GM23338 (cell line): Measurements from ENCODE around the gene GRHL3. TPM values are rescaled to one million over a fixed set of nuclear protein-coding genes. Genes with fewer than 3 reads are reported as not detected.

ENCODE experiments used
- ATAC-seq: fragments of 200-7000 bp; cut with Tn5 transposase; 3 replicates; pipeline ENCODE4 v1.9.1; 2020
- DNase-seq: peaks from one replicate; pipeline ENCODE4 v3.0.0-alpha.2; 2015; ENCODE audit warnings: low spot score
- H2AFZ ChIP-seq: fragments of 200-600 bp; sonication (generic); 2 replicates; pipeline ENCODE4 v1.8.0; 2016; ENCODE audit warnings: antibody characterized with exemption, mild to moderate bottlenecking, moderate library complexity
- H3F3A ChIP-seq: fragments of 200-600 bp; sonication (generic); replicated peaks from 2 replicates; pipeline ENCODE4 v1.8.0; 2017; ENCODE audit warnings: antibody characterized with exemption, mixed run types, low read depth
- H3K27ac ChIP-seq: fragments of 200-600 bp; sonication (generic); 2 replicates; pipeline ENCODE4 v1.6.1; 2016; ENCODE audit warnings: low read depth
- H3K27me3 ChIP-seq: fragments of 200-600 bp; sonication (generic); 2 replicates; pipeline ENCODE4 v1.8.0; 2016; ENCODE audit warnings: mild to moderate bottlenecking, mixed run types, moderate library complexity; ENCODE audit not compliant: insufficient read depth
- H3K36me3 ChIP-seq: fragments of 200-600 bp; sonication (generic); 2 replicates; pipeline ENCODE4 v1.8.0; 2016; ENCODE audit warnings: mild to moderate bottlenecking; ENCODE audit not compliant: insufficient read depth
- H3K4me1 ChIP-seq: fragments of 200-600 bp; sonication (generic); 2 replicates; pipeline ENCODE4 v1.8.0; 2016; ENCODE audit warnings: mild to moderate bottlenecking, moderate library complexity; ENCODE audit not compliant: insufficient read depth
- H3K4me2 ChIP-seq: fragments of 200-600 bp; sonication (generic); 2 replicates; pipeline ENCODE4 v1.7.1; 2017; ENCODE audit warnings: mixed run types
- H3K4me3 ChIP-seq: fragments of 200-600 bp; sonication (generic); 2 replicates; pipeline ENCODE4 v1.6.1; 2016; ENCODE audit warnings: mixed run types
- H3K79me2 ChIP-seq: fragments of 200-600 bp; sonication (generic); replicated peaks from 2 replicates; pipeline ENCODE4 v1.8.0; 2017; ENCODE audit warnings: mild to moderate bottlenecking; ENCODE audit not compliant: insufficient read depth
- H3K9me2 ChIP-seq: fragments of 200-600 bp; sonication (generic); 2 replicates; pipeline ENCODE4 v1.8.0; 2017; ENCODE audit not compliant: insufficient read depth
- H4K20me1 ChIP-seq: fragments of 200-600 bp; sonication (generic); replicated peaks from 2 replicates; pipeline ENCODE4 v1.8.0; 2017; ENCODE audit warnings: mild to moderate bottlenecking; ENCODE audit not compliant: insufficient read depth
- H3K27ac Mint-ChIP-seq: 2 replicates; pipeline ENCODE4 v1.8.0; 2020; ENCODE audit warnings: inconsistent platforms, mild to moderate bottlenecking, moderate library complexity, mixed read lengths
- H3K27me3 Mint-ChIP-seq: 3 replicates; pipeline ENCODE4 v1.8.0; 2022; ENCODE audit warnings: low read depth, mild to moderate bottlenecking, moderate library complexity, mixed read lengths, inconsistent platforms; ENCODE audit not compliant: insufficient read depth, poor library complexity
- H3K36me3 Mint-ChIP-seq: 3 replicates; pipeline ENCODE4 v1.8.0; 2021; ENCODE audit warnings: low read depth, mild to moderate bottlenecking, inconsistent platforms, moderate library complexity, mixed read lengths
- H3K4me1 Mint-ChIP-seq: 3 replicates; pipeline ENCODE4 v1.8.0; 2020; ENCODE audit warnings: mild to moderate bottlenecking, inconsistent platforms, mixed read lengths
- H3K4me3 Mint-ChIP-seq: 3 replicates; pipeline ENCODE4 v1.8.0; 2021; ENCODE audit warnings: moderate library complexity, mild to moderate bottlenecking, inconsistent platforms, mixed read lengths
- H3K9me3 Mint-ChIP-seq: 3 replicates; pipeline ENCODE4 v1.8.0; 2020; ENCODE audit warnings: moderate library complexity, mild to moderate bottlenecking, inconsistent platforms, mixed read lengths
- CREB1 ChIP-seq: fragments of 250-450 bp; sonication (Bioruptor Pico); IDR thresholded peaks from 2 replicates; pipeline ENCODE4 v1.5.0; 2020; ENCODE audit warnings: low read depth, mild to moderate bottlenecking, moderate library complexity
- EZH2 ChIP-seq: fragments of 200-600 bp; sonication (generic); IDR thresholded peaks from one replicate; pipeline ENCODE4 v1.8.0; 2017; ENCODE audit warnings: antibody characterized with exemption, mild to moderate bottlenecking, low read depth; ENCODE audit not compliant: unreplicated experiment
- EZH2phosphoT487 ChIP-seq: fragments of 200-600 bp; sonication (generic); IDR thresholded peaks from one replicate; pipeline ENCODE4 v1.8.1; 2018; ENCODE audit warnings: antibody characterized with exemption; ENCODE audit not compliant: unreplicated experiment
- JUNB ChIP-seq: IDR thresholded peaks from one replicate; pipeline ENCODE4 v1.6.1; 2016; ENCODE audit warnings: antibody characterized with exemption; ENCODE audit not compliant: unreplicated experiment
- NANOG ChIP-seq: IDR thresholded peaks from 2 replicates; pipeline ENCODE4 v1.6.1; 2016; ENCODE audit warnings: antibody characterized with exemption, borderline replicate concordance
- POLR2AphosphoS5 ChIP-seq: IDR thresholded peaks from 2 replicates; pipeline ENCODE4 v1.6.1; 2016; ENCODE audit warnings: antibody characterized with exemption, low read depth
- REST ChIP-seq: IDR thresholded peaks from one replicate; pipeline ENCODE4 v1.6.1; 2018; ENCODE audit warnings: antibody characterized with exemption; ENCODE audit not compliant: unreplicated experiment
- STAT1 ChIP-seq: IDR thresholded peaks from one replicate; pipeline ENCODE4 v1.6.1; 2016; ENCODE audit warnings: antibody characterized with exemption; ENCODE audit not compliant: unreplicated experiment
- ZNF331 ChIP-seq: fragments of 250-450 bp; sonication (Bioruptor Pico); IDR thresholded peaks from 2 replicates; pipeline ENCODE4 v1.5.0; 2020; ENCODE audit warnings: low read depth, mild to moderate bottlenecking, moderate library complexity
- ZNF462 ChIP-seq: fragments of 250-450 bp; sonication (Bioruptor Pico); IDR thresholded peaks from 2 replicates; pipeline ENCODE4 v1.5.0; 2020; ENCODE audit warnings: mild to moderate bottlenecking, moderate library complexity
- polyA plus RNA-seq: library from polyadenylated mRNA; unstranded; fragments of >200 nt; fragmentation: Nextera tagmentation; extraction: Ambion mirVana; gene quantifications from 2 replicates; pipeline ENCODE4 v1.2.1, GENCODE V29; 2016
- total RNA-seq: library from RNA; depleted of rRNA; stranded (reverse); fragments of >200 nt; shearing (Covaris generic); gene quantifications from 2 replicates; pipeline ENCODE4 v1.2.3, GENCODE V29; 2014
- TF ChIP-seq, protein P1 (sequence below), 2 experiments: fragments of 200-600 bp in 1 of 2; sonication (generic) in 1 of 2; conservative IDR thresholded peaks; 2 replicates each; pipeline versions ENCODE4 v1.5.1 to v1.6.1; 2016 to 2017; ENCODE audit warnings: antibody characterized with exemption in 2 of 2, low read depth in 2 of 2, mild to moderate bottlenecking in 2 of 2, moderate library complexity in 1 of 2

GRHL3 gene
- total and polyA plus RNA-seq, 2 experiments from 2014 or later, result 0.78 to 1.1 TPM

- TF ChIP-seq ZNF462 (CRISPR knock-in tag) (no peak), STAT1 (no peak)
- TF ChIP-seq, protein P1, sequence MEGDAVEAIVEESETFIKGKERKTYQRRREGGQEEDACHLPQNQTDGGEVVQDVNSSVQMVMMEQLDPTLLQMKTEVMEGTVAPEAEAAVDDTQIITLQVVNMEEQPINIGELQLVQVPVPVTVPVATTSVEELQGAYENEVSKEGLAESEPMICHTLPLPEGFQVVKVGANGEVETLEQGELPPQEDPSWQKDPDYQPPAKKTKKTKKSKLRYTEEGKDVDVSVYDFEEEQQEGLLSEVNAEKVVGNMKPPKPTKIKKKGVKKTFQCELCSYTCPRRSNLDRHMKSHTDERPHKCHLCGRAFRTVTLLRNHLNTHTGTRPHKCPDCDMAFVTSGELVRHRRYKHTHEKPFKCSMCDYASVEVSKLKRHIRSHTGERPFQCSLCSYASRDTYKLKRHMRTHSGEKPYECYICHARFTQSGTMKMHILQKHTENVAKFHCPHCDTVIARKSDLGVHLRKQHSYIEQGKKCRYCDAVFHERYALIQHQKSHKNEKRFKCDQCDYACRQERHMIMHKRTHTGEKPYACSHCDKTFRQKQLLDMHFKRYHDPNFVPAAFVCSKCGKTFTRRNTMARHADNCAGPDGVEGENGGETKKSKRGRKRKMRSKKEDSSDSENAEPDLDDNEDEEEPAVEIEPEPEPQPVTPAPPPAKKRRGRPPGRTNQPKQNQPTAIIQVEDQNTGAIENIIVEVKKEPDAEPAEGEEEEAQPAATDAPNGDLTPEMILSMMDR (conservative IDR thresholded peaks at IDR 0.05; ENCODE audit: low read depth in 2 of 2), result no peak
These were observed 80.9 kb downstream of the GRHL3 start (continued) for GRCh38 chr1:24400065-24400464.

GRCh38 chr1:24403806-24404205 lies 84.6 kb downstream of the GRHL3 start:
- Mint-ChIP-seq H3K4me1 (no peaks in the 10 kb centered on the region), H3K4me3 (no peak overlapping the region), H3K27ac (no peak overlapping the region), H3K9me3 (no peaks in the 10 kb centered on the region), H3K36me3 (no peaks in the 10 kb centered on the region), H3K27me3 (no peaks in the 10 kb centered on the region)
- Histone ChIP-seq H3K9me2 (no peaks in the 10 kb centered on the region), H3F3A (no peaks in the 10 kb centered on the region), H3K4me3 (no peak overlapping the region), H3K4me1 (no peaks in the 10 kb centered on the region), H3K27me3 (no peaks in the 10 kb centered on the region), H4K20me1 (peaks cover 6% of the 10 kb centered on the region; the same call in 1 of the 2 replicates), H2AFZ (no peak overlapping the region), H3K79me2 (no peaks in the 10 kb centered on the region), H3K27ac (no peak overlapping the region), H3K4me2 (no peak overlapping the region), H3K36me3 (no peaks in the 10 kb centered on the region)
- ATAC-seq (no peak), DNase-seq (no peak)
- TF ChIP-seq REST (no peak), ZNF331 (CRISPR knock-in tag) (no peak), JUNB (no peak), EZH2phosphoT487 (no peak), POLR2AphosphoS5 (no peak), EZH2 (no peak), NANOG (no peak), STAT1 (no peak), CREB1 (CRISPR knock-in tag) (no peak)
